Osteocyte (in vitro differentiated cells): Measurements from ENCODE around the gene DUS3L. TPM values are rescaled to one million over a fixed set of nuclear protein-coding genes. Genes with fewer than 3 reads are reported as not detected.

Experiments
- DNase-seq: peaks from one replicate; pipeline ENCODE4 v3.0.0; 2021; ENCODE audit warnings: mixed read lengths; ENCODE audit not compliant: unreplicated experiment; ENCODE audit errors: extremely low spot score
- H3K27ac Mint-ChIP-seq: one replicate; pipeline ENCODE4 v1.8.0; 2021; ENCODE audit warnings: mild to moderate bottlenecking, mixed read lengths; ENCODE audit not compliant: unreplicated experiment
- H3K27me3 Mint-ChIP-seq: one replicate; pipeline ENCODE4 v1.8.0; 2021; ENCODE audit warnings: mixed read lengths; ENCODE audit not compliant: unreplicated experiment
- H3K36me3 Mint-ChIP-seq: one replicate; pipeline ENCODE4 v1.8.0; 2021; ENCODE audit warnings: mixed read lengths; ENCODE audit not compliant: unreplicated experiment
- H3K4me1 Mint-ChIP-seq: one replicate; pipeline ENCODE4 v1.8.0; 2021; ENCODE audit warnings: mixed read lengths; ENCODE audit not compliant: unreplicated experiment
- H3K4me3 Mint-ChIP-seq: one replicate; pipeline ENCODE4 v1.8.0; 2021; ENCODE audit warnings: mild to moderate bottlenecking, moderate library complexity, mixed read lengths; ENCODE audit not compliant: unreplicated experiment
- H3K9me3 Mint-ChIP-seq: one replicate; pipeline ENCODE4 v1.8.0; 2021; ENCODE audit warnings: mixed read lengths; ENCODE audit not compliant: unreplicated experiment
- CTCF ChIP-seq: fragments of 200-600 bp; sonication (generic); IDR thresholded peaks from 2 replicates; pipeline ENCODE4 v1.5.0; 2021; ENCODE audit warnings: antibody characterized with exemption, mild to moderate bottlenecking, moderate library complexity
- long read RNA-seq: library from polyadenylated mRNA; unstranded; transcript quantifications from one replicate; pipeline ENCODE4 v2.0.0, GENCODE V29; 2021
- total RNA-seq: library from RNA; stranded (reverse); gene quantifications from 2 replicates; pipeline ENCODE4 v1.2.1, GENCODE V29; 2021

Gene DUS3L
- total RNA-seq: 29.0 and 30.9 TPM in 2 replicates
- long read RNA-seq, transcript DUS3L-201 (13 exons, 2,113 nt): major isoform, 15 of 25 reads
- long read RNA-seq, partial matches to known transcripts: 3 of 25 reads
- long read RNA-seq, other reads (novel, unspliced or antisense): 7 of 25 reads

- no peak for TF ChIP-seq CTCF
- H3K36me3 Mint-ChIP-seq: peaks cover 16% of the 10 kb centered on the region
- H3K27ac Mint-ChIP-seq: peak within 1 kb of the TSS; percentile 99
- H3K27me3 Mint-ChIP-seq: no peaks in the 10 kb centered on the region
- H3K9me3 Mint-ChIP-seq: no peaks in the 10 kb centered on the region
- DNase-seq: peak; percentile 98
- H3K4me1 Mint-ChIP-seq: peaks cover 7% of the 10 kb centered on the region
- H3K4me3 Mint-ChIP-seq: peak within 1 kb of the TSS; percentile 99
Observed at GRCh38 chr19:5790559-5791520, at the start of gene DUS3L. Gene DUS3L, minus strand, starts transcription at chr19:5791163. Its CDS starts 22 bp downstream, at chr19:5791141.

GRCh38 chr19:5839065-5840017, 48.4 kb upstream of the DUS3L start, which contains the start of gene FUT6:
Gene FUT6, minus strand, starts transcription at chr19:5839702. Its CDS starts 7,135 bp downstream, at chr19:5832567.
- no peak for TF ChIP-seq CTCF
- Mint-ChIP-seq H3K27me3 (no peaks in the 10 kb centered on the region), H3K9me3 (no peaks in the 10 kb centered on the region), H3K36me3 (no peaks in the 10 kb centered on the region), H3K4me1 (no peaks in the 10 kb centered on the region), H3K4me3 (no peak within 1 kb of the TSS), H3K27ac (no peak within 1 kb of the TSS)
- no peak for DNase-seq

GRCh38 chr19:5838353-5839064, 47.5 kb upstream of the DUS3L start:
- Mint-ChIP-seq H3K27me3 (peaks cover 6% of the 10 kb centered on the region), H3K4me1 (no peaks in the 10 kb centered on the region), H3K9me3 (no peaks in the 10 kb centered on the region), H3K36me3 (no peaks in the 10 kb centered on the region), H3K27ac (no peak overlapping the region), H3K4me3 (no peak overlapping the region)
- TF ChIP-seq CTCF: no peak
- no peak for DNase-seq

- peaks cover 6% of the 10 kb centered on the region for H3K27me3 Mint-ChIP-seq
- TF ChIP-seq CTCF: no peak
- H3K4me1 Mint-ChIP-seq: no peaks in the 10 kb centered on the region
- no peak overlapping the region for H3K4me3 Mint-ChIP-seq
- no peaks in the 10 kb centered on the region for H3K9me3 Mint-ChIP-seq
- DNase-seq: no peak
- H3K27ac Mint-ChIP-seq: no peak overlapping the region
- H3K36me3 Mint-ChIP-seq: no peaks in the 10 kb centered on the region
Observed at GRCh38 chr19:5837761-5838352, 46.9 kb upstream of the DUS3L start.
